HG03469 (cell line): Measurements from ENCODE around the gene DYNLT1.
"Not testable (repeated sequence)": the region's sequence is repeated elsewhere in the genome, so short reads cannot be mapped to it uniquely, and the experiment has no call there.

Source experiments
- ATAC-seq: cut with Tn5 transposase; IDR thresholded peaks from one replicate; pipeline ENCODE4 v1.9.1; 2021; ENCODE audit warnings: mild to moderate bottlenecking, moderate library complexity, moderate number of reproducible peaks; ENCODE audit not compliant: unreplicated experiment

Gene DYNLT1

DNA sequence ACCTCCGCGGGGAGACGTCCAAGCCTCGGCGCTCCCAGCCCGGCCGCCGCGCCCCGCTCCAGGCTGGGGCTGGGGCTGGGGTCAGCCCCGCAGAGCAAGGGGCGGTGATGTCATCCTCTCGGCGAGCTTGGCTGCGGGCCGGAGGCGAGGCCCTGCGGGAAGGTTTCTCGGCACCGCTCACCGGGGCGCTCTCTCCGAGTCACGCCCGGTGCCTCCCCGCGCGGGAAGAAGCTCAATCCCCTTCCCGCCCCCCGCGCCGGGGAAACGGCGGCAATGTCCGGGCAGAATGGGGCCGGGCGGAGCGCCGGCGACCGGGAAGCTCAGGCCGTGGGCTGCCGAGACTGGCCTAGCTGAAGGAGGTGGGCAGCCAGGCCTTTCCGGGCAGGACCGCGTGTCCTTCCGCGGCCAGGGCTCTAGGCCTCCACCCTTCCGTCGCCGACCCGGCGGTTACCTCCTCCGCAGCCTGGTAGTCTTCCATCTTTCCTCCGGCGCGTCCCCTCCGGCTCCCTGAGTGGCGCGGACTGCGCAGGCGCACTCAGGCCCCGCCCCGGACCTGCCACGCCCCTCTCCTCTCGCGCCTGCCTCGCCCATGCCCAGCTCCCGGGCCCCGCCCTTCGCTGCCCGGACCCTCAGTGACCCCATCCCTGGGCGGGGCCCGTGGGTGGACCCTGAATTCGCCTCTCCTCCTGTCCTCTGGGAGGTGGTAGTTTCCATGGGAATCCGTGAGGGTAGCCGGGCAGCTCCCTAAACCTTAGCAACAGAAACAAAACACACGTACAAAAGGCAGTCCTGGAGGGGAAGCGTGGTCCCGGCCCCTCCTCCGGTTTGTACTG lies at the start of gene DYNLT1:
TSS of gene DYNLT1 (minus strand) at position 513 of the 833 bp plus-strand sequence. CDS start at position 478, 35 bp downstream.
- peak; percentile 38 for ATAC-seq

DNA sequence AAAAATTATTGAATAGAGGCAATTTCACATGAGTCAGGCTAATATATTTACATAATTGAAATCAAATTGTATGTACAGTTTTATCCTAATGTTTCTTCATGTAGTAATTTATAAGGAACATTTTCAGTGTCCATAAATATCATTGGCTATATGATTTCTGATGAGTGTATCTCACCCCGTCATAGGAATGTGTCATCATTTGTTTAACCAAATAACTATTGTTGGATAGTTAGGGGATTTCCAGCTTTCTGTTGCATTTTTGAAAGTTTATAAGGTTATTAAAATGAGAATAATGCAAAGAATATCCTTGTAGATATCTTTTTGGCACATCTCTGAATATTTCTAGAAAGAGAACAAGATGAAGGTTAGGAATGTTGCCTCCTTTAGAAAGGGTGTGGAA lies 44.3 kb upstream of the DYNLT1 start:
- ATAC-seq: no peak

DNA sequence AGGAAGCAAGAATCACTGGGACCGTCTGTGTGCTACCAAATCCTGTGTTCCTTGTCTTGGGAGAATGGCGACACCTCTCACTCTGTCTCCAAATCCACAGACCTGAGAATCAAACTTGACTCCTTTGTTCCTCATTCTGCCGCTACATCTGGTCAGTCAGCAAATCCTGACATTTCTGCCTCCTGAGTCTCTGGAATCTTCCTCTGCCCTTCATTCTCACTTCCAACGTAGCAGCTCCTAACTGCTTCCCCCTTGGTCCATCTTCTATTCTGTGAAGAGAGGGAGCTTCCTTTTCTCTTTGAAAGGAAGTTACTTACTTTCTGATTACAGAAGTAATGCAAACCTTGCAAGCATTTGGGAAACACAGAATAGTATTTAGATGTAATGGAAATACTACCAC lies 43.0 kb upstream of the DYNLT1 start:
- ATAC-seq: no peak

DNA sequence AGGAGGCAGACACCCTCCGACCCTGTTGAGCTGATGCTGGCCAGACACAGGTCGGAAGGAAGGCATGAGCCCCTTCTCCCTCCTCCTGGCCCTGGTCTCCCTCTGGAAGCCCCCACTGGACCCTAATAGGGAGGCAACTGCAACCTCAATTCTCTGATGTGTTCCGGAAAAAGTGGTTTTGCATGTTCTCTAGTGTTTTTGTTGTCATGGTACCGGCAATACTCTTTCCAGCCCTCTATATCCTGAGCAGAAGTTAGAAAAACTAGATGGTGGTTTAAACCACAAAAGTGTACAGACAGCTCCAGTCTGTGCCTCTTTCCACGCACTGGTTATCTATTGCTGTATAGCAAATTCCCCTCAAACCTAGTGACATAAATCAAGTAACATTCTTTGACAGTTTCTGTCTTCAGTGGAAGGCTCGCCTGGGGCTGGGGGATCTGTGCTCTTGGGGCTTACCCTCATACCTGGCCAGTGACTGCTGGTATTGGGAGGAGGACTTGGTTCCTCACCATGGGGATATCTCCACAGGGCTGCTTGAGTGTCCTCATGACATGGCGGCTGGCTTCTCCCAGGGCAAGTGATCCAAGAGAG lies 42.3 kb upstream of the DYNLT1 start:
- no peak for ATAC-seq

DNA sequence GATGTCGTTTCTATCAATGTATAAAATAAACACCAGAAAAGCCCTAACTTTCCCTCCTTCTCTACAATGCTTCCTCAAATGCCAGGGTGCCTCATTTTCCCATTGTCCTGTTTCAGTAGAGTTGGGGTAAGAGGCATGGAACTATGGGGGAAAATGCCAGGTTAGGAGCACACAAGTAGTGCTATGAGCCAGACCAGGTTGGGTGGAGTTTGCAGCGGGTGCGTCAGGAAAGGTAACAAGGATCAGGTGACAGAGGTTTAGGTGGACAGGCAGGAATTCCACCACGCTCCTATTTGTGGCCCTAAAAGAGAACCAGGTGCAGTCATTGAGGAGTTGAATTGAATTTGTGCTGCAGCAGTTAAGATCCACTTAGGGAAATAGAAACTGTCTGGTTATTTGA lies 41.8 kb upstream of the DYNLT1 start:
- no peak for ATAC-seq

DNA sequence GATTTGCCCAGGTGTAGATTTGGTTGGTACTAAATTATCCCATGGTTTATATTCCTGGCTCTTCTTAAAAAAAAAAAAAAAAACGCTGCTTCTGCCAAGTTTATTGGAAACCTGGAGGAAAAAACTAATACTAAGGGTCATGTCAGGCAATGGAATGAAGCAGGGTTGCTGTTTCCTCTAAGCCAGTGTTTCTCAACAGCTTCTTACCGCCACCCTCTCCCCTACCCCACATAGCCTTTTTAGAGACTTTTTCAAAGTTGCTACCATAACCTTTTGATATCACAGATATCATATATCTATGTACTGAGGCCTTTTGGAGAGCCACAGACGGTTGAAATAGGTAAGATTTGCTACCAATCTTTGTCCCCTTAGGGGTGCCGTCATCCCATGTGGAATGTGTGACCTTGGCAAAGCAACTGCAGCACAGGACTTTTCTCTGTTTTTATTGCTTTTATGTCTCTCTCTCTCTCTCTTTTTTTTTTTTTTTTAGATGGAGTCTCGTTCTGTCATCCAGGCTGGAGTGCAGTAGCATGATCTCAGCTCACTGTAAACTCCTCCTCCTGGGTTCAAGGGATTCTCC lies 40.3 kb upstream of the DYNLT1 start:
- ATAC-seq: no peak

DNA sequence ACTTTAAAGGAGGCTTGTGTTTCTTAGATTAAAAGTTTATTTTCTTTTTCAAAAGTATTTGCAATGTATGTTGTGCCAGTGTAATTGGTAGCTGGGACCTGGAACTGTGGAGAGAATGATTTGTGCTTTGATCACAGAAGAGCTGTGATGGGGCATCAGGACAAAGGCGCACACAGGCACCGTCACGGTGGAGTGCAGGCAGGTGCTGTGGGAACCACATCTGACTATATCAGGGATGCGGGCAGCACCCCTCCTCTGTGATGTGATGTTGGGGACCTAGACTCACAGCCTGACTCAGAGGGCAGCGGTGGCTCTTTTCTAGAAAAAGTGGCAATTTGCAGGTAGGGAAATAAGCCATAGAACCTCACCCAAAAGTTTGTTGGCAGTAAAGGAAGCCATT lies 39.8 kb upstream of the DYNLT1 start:
- ATAC-seq: no peak

DNA sequence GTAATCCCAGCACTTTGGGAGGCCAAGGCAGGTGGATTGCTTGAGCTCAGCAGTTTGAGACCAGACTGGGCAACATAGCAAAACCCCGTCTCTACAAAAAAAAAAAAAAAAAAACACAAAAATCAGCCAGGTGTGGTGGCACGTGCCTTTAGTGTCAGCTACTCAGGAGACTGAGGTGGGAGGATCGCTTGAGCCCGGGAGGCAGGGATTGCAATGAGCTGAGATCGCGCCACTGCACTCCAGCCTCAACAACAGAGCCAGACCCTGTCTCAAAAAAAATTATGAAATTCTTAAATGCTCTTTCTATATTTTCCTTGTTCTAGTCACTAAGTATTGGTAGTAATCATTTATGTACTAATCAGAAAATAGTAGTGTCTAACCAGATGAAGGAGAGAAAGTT lies 35.9 kb upstream of the DYNLT1 start:
- no peak for ATAC-seq

DNA sequence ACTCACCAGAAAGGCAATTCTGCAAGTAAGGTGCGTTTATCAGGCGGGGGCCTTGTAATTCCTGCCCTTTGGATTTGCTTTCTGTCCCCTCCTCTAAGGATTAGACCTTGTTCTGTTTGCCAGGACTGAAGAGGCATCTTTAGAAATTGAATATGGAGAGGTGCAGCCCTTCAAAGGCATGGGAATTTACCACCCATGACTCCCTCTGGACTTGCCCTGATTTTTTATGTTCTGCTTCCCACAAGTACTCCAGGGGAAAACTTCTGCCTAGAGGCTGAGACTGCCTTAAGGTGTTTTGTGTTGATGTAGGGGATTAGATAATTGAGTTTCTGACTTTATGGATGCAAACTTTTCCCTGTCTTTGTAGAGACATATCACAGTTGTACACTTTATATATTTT lies 35.5 kb upstream of the DYNLT1 start:
- ATAC-seq: no peak

DNA sequence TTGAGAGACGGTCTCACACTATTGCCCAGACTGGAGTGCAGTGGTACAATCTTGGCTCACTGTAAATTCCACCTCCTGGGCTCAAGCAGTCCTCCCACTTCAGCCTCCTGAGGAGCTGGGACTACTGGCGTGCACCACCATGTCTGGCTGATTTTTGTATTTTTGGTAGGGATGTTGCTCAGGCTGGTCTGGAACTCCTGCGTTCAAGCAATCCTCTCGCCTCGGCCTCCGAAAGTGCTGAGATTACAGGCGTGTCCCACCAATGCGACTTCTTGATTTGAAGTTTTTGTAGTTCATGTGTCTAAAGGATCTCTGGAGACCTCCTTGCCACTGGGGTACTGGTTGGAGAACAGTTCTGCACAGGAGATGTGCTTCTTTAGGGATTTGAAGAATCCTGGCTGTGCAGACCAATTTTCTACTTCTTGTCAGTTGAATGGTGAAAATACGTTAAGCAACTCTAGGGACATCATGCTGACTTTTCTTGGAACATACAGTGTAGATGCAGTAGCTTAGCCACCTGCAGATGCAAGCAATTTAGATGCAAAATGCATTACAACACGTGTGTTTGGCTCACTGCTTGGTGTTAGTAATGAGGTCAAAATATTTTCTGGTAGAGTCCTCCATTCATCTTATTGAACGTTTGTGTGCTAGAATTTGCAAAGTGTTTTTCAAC lies 33.5 kb upstream of the DYNLT1 start:
- ATAC-seq: no peak

DNA sequence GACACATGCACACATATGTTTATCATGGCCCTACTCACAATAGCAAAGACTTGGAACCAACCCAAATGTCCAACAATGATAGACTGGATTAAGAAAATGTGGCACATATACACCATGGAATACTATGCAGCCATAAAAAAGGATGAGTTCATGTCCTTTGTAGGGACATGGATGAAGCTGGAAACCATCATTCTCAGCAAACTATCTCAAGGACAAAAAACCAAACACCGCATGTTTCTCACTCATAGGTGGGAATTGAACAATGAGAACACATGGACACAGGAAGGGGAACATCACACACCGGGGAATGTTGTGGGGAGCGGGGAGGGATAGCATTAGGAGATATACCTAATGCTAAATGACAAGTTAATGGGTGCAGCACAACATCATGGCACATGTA lies 32.6 kb upstream of the DYNLT1 start:
- ATAC-seq: not testable (repeated sequence)

DNA sequence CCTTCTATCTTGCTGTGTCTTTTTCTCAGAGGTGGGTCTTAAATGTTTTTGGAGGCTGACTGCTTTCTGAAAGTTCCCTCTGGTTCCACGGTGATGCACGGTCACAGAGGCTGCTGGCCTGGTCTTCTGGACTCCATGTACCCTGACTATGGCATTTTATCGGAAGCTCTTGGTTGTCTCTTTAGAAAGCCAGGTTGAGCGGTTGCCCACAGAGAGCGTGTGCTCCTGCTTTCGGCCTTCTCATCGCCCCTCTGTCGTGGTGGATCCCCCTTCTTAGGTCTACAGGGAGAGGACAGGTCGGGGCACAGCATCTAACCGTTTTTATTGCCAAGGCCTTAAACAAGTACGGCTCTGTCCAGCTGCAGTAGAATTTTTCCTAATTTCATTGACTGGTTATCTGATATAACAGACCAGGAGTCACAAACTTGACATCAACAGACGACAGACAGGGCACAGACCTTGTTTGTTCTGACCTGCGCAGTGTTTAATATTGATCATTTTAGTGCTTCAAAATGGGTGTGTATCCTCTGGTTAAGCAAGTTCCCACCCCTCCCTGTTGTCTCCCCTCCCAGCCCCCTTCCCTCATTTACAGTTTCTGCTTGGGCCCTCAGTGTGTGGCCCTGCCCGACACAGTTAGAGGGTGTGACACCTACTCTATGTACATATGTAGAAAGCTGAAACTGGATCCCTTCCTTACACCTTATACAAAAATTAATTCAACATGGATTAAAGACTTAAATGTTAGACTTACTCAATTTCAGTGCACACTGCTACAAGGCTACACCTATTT lies 30.0 kb upstream of the DYNLT1 start:
- ATAC-seq: no peak

DNA sequence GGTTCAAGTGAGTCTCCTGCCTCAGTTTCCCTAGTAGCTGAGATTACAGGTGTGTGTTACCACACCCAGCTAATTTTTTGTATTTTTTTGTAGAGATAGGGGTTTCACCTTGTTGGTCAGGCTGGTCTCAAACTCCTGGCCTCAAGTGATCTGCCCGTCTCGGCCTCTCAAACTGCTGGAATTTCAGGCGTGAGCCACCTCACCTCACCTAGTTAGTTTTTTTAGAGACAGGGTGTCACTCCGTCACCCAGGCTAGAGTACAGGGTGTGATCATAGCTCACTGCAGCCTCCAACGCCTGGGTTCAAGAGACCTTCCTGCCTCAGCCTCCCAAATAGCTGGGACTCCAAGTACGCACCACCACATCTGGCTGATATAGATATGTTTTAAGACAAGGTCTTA lies 28.2 kb upstream of the DYNLT1 start:
- no peak for ATAC-seq

DNA sequence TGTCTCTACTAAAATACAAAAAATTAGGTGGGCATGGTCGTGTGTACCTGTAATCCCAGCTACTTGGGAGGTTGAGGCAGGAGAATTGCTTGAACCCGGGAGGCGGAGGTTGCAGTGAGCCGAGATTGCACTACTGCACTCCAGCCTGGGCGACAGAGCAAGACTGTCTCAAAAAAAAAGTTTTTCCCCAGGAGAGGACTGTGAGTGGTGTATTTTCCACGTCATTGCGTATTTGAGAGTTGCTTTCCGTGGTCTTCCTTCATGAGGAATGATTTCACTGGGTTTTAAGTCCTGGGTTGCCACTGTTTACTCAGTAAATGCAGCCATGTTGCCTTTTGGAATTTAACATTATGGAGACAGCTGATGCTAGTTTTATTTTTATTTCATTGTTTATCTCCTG lies 27.6 kb upstream of the DYNLT1 start:
- not testable (repeated sequence) for ATAC-seq

DNA sequence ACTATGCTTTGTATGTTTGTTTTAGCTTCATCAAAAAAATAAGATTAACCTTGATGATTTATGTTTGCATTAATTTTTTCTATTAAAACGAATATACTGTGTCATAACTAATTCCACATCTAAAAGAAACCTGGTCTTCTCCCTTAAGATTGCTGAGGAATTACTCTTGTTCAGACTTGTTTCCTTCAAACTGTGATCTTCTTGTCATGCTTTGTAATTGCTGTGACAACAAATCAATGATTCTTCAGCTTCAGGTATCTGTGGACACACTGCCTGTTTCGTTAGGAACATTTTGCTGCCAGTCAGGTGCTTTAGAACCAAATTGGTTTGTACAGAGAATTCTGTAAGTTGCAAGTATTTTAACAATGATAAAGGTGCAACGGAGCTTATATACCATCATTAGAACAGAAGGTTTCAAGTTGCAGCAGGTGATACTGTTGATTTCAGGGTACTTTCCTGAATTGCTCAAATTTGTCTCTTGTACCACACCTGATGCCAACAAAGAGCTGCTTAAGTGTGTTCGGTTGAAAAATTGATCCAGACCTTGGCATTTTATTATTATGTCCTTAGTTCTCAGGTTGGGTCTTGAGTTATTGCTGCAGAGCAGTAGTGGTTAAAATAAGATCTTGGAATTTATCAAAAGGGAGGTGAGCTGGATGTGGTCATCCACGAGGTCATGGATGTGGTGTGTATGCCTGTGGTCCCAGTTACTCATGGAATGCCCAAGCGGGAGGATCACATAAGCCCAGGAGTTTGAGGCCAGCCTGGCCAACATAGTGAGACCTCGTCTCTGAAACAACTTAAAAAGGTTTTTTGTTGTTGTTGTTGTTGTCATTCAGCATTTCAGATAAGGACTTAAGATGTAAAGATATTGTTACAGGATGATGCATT lies 24.8 kb upstream of the DYNLT1 start:
- no peak for ATAC-seq

DNA sequence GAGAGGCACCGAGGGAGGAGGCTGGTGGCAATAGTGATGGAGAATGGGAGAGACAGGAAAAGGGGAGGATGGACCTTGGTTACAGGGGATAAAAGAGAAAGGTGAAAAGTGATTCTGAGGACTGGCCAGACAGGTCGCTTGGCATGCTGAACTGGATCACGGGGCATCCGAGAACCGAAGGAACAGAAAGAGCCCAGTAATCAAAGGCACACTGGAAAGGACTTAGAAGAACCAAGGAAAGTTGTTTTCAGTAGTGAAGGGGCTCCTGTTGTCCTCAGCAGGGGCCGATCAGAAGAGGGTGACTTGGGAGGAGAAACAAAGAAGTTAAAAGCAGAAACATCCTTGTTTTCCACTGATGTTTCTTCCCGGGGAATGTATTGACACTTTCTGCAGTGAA lies 24.2 kb upstream of the DYNLT1 start:
- no peak for ATAC-seq

DNA sequence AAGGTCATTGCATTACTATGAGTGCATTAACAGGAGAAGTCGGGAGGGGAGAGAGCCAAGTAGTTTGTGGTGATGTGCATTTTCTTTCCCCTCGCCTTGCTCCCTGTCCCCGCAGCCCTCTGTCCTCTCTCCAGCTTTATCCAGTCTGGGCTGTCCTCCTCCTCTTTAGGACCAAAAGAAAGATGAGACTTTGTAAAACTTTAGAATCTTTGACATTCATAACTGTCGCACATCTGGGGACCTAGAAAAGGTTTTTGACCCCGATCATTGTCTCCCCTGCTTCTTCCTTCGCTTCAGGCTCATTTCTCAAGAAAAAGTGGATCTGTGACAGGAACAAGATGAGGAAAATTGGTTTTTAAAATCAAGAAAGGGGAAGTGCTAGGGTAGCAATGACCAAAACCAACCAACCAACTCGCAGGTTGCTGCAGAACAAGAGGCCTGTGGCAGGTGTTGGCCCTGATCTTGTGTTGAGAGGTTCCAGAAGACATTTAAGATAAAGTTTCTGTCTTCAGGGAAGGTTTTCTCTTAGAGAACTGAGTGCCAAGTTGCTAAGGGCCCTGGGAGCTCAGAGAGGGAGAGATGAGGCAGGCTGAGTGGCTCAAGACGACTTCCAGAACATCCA lies 22.9 kb upstream of the DYNLT1 start:
- ATAC-seq: no peak

DNA sequence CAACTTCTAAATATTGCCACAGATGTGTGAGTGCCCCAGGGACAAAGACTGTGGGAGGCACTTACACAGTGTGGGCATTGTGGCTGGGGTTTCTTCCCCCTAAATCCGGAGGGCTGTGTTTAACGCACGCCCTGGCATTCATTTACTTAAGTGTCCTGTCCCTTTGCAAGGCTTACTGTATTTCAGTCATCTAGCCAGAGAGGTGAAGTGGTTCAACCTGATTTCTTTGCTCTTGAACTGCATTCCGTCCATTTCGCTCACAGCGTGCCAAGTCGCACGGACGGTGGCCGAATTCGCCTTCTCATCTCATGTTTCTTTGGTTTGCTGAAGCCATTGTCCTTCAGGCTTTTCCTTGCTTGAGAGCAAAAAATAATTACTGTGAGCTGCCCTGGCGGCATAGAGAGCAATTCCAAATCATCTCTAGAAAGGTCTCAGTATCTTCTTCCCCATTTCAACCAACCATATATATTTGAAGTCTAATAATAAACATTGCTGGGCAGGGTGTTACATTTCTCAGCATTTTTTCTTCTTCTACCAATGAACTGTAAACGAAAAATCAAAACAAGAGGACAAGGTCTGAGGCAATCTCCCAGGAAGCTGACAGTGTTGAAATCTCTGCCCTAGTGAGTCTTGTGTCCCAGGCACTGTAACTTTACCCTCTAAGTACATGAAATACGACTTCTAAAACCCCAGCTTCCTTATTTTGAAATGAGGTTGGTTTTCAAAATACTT lies 22.3 kb upstream of the DYNLT1 start:
- no peak for ATAC-seq

DNA sequence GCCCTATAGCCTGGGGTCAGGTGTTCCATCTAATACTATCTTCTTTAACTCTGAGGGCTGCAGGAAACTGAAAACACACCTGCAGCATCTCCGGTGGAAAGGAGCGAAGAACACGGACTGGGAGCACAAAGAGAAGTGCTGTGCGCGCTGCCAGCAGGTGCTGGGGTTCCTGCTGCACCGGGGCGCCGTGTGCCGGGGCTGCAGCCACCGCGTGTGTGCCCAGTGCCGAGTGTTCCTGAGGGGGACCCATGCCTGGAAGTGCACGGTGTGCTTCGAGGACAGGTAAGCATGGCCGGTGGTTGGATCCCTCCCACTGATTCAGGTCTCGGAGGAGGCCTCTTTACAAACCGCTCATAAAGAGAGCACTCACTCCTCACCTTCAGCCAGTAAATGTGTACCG lies 20.8 kb upstream of the DYNLT1 start:
- ATAC-seq: no peak
